IMR-90 (cell line): Measurements from ENCODE around the gene PROX2. TPM values are rescaled to one million over a fixed set of nuclear protein-coding genes. Genes with fewer than 3 reads are reported as not detected.

Experiments
- ATAC-seq: fragments of 200-7000 bp; cut with Tn5 transposase; 2 replicates; pipeline ENCODE4 v1.9.1; 2020; ENCODE audit warnings: low read depth, mild to moderate bottlenecking, moderate library complexity
- BruUV-seq: library from RNA; stranded (reverse); fragments of 400-500 nt; replicated peaks from 2 replicates; lab custom pipeline; 2021; lab: Mats Ljungman, UMichigan
- CTCF ChIA-PET: fragments of 300-600 bp; formaldehyde crosslinking; extraction: SDS; loops from one replicate; lab custom pipeline; 2021; ENCODE audit warnings: antibody characterized with exemption; lab: Yijun Ruan, JAX
- POLR2A ChIA-PET: fragments of 300-600 bp; sonication (Branson Sonifier 250); formaldehyde crosslinking; loops from one replicate; lab custom pipeline; 2022; ENCODE audit warnings: antibody characterized with exemption; ENCODE audit not compliant: unreplicated experiment; lab: Charles Lee
- DNase-seq: peaks from one replicate; pipeline ENCODE4 v3.0.0; 2013
- H2AFZ ChIP-seq: replicated peaks from 2 replicates; pipeline ENCODE3; 2013; ENCODE audit warnings: low read length, mild to moderate bottlenecking; ENCODE audit not compliant: poor library complexity
- H2AK5ac ChIP-seq: 2 replicates; pipeline ENCODE4 v1.6.1; 2013; ENCODE audit warnings: low read depth, low read length, inconsistent platforms
- H2AK9ac ChIP-seq: replicated peaks from 2 replicates; pipeline ENCODE3; 2013; ENCODE audit warnings: mild to moderate bottlenecking, low read depth, low read length, moderate library complexity; ENCODE audit not compliant: poor library complexity
- H2BK120ac ChIP-seq: 2 replicates; pipeline ENCODE4 v1.6.1; 2013; ENCODE audit warnings: low read depth, low read length, inconsistent platforms
- H2BK15ac ChIP-seq: 3 replicates; pipeline ENCODE4 v1.6.1; 2013; ENCODE audit warnings: low read depth, low read length, inconsistent platforms
- H2BK20ac ChIP-seq: 2 replicates; pipeline ENCODE4 v1.6.1; 2013; ENCODE audit warnings: low read depth, mild to moderate bottlenecking, inconsistent platforms, low read length, moderate library complexity
- H2BK5ac ChIP-seq: 2 replicates; pipeline ENCODE4 v1.6.1; 2013; ENCODE audit warnings: mild to moderate bottlenecking, low read depth, low read length, inconsistent platforms; ENCODE audit not compliant: poor library complexity, severe bottlenecking
- H3K14ac ChIP-seq: replicated peaks from 2 replicates; pipeline ENCODE4 v1.6.1; 2013; ENCODE audit warnings: low read depth, low read length, inconsistent platforms
- H3K18ac ChIP-seq: 2 replicates; pipeline ENCODE4 v1.6.1; 2013; ENCODE audit warnings: low read depth, low read length, control low read depth
- H3K23ac ChIP-seq: 2 replicates; pipeline ENCODE4 v1.6.1; 2013; ENCODE audit warnings: low read depth, low read length, inconsistent platforms
- H3K27ac ChIP-seq: 2 replicates; pipeline ENCODE4 v1.5.1; 2013; ENCODE audit warnings: mild to moderate bottlenecking, control low read depth, low read length; ENCODE audit not compliant: insufficient read depth
- H3K27me3 ChIP-seq: 2 replicates; pipeline ENCODE4 v1.6.1; 2013; ENCODE audit warnings: low read length; ENCODE audit not compliant: control insufficient read depth, insufficient read depth
- H3K36me3 ChIP-seq: 2 replicates; pipeline ENCODE4 v1.6.1; 2013; ENCODE audit warnings: low read length, mixed read lengths; ENCODE audit not compliant: control insufficient read depth, insufficient read depth
- H3K4ac ChIP-seq: 2 replicates; pipeline ENCODE4 v1.6.1; 2013; ENCODE audit warnings: low read depth, low read length, inconsistent platforms
- H3K4me1 ChIP-seq: 2 replicates; pipeline ENCODE4 v1.6.1; 2013; ENCODE audit warnings: low read length, mixed read lengths; ENCODE audit not compliant: control insufficient read depth, insufficient read depth
- H3K4me2 ChIP-seq: 2 replicates; pipeline ENCODE4 v1.6.1; 2013; ENCODE audit warnings: low read depth, mild to moderate bottlenecking, control low read depth, low read length, moderate library complexity
- H3K4me3 ChIP-seq: 2 replicates; pipeline ENCODE4 v1.5.1; 2013; ENCODE audit warnings: low read depth, mild to moderate bottlenecking, control low read depth, low read length, moderate library complexity; ENCODE audit not compliant: insufficient read depth
- H3K56ac ChIP-seq: 2 replicates; pipeline ENCODE4 v1.6.1; 2013; ENCODE audit warnings: low read length, inconsistent platforms; ENCODE audit not compliant: insufficient read depth; ENCODE audit errors: extremely low read depth
- H3K79me1 ChIP-seq, 2 experiments: 2 replicates each; pipeline ENCODE4 v1.6.1; 2013; ENCODE audit warnings: low read length in 2 of 2, inconsistent platforms in 1 of 2, low read depth in 1 of 2
- H3K9ac ChIP-seq: 2 replicates; pipeline ENCODE4 v1.6.1; 2013; ENCODE audit warnings: low read depth, low read length, control low read depth
- H3K9me1 ChIP-seq: 2 replicates; pipeline ENCODE4 v1.6.1; 2013; ENCODE audit warnings: low read length, inconsistent platforms; ENCODE audit not compliant: insufficient read depth
- H3K9me3 ChIP-seq: 2 replicates; pipeline ENCODE4 v1.6.1; 2013; ENCODE audit warnings: low read length; ENCODE audit not compliant: control insufficient read depth, insufficient read depth
- H4K20me1 ChIP-seq: 2 replicates; pipeline ENCODE4 v1.6.1; 2013; ENCODE audit warnings: low read length, inconsistent platforms; ENCODE audit not compliant: insufficient read depth
- H4K5ac ChIP-seq: 2 replicates; pipeline ENCODE4 v1.6.1; 2013; ENCODE audit warnings: mild to moderate bottlenecking, low read depth, low read length, control low read depth
- H4K8ac ChIP-seq, 2 experiments: 2 replicates each; pipeline ENCODE4 v1.6.1; 2013; ENCODE audit warnings: low read depth in 2 of 2, low read length in 2 of 2, control low read depth in 1 of 2, inconsistent platforms in 1 of 2
- H4K91ac ChIP-seq: 2 replicates; pipeline ENCODE4 v1.6.1; 2013; ENCODE audit warnings: low read depth, low read length, inconsistent platforms; ENCODE audit not compliant: insufficient read depth
- BHLHE40 ChIP-seq: fragments of 150-350 bp; IDR thresholded peaks from 2 replicates; pipeline ENCODE4 v1.6.1; 2016; ENCODE audit warnings: mild to moderate bottlenecking, low read depth, low read length
- CEBPB ChIP-seq: IDR thresholded peaks from 2 replicates; pipeline ENCODE4 v1.6.1; 2012; ENCODE audit warnings: low read depth, low read length, improper control_type of control experiment
- CHD1 ChIP-seq: IDR thresholded peaks from 2 replicates; pipeline ENCODE4 v1.6.1; 2012; ENCODE audit warnings: low read depth, low read length, improper control_type of control experiment
- CTCF ChIP-seq: conservative IDR thresholded peaks from 2 replicates; pipeline ENCODE4 v1.5.1; 2012; ENCODE audit warnings: mild to moderate bottlenecking, low read depth, low read length, improper control_type of control experiment
- ELK1 ChIP-seq: fragments of 150-350 bp; IDR thresholded peaks from 2 replicates; pipeline ENCODE4 v1.6.1; 2016; ENCODE audit warnings: low read depth, mild to moderate bottlenecking, low read length, moderate library complexity, borderline replicate concordance
- FOS ChIP-seq: fragments of 150-350 bp; IDR thresholded peaks from 2 replicates; pipeline ENCODE4 v1.6.1; 2016; ENCODE audit warnings: low read depth, low read length
- MAFK ChIP-seq: IDR thresholded peaks from 2 replicates; pipeline ENCODE4 v1.6.1; 2012; ENCODE audit warnings: low read depth, low read length, improper control_type of control experiment
- MAZ ChIP-seq: IDR thresholded peaks from 2 replicates; pipeline ENCODE4 v1.6.1; 2012; ENCODE audit warnings: low read depth, mild to moderate bottlenecking, low read length, improper control_type of control experiment, moderate library complexity, borderline replicate concordance
- MXI1 ChIP-seq: IDR thresholded peaks from 2 replicates; pipeline ENCODE4 v1.6.1; 2012; ENCODE audit warnings: low read depth, mild to moderate bottlenecking, low read length, moderate library complexity, borderline replicate concordance
- NFE2L2 ChIP-seq: fragments of 150-350 bp; IDR thresholded peaks from 2 replicates; pipeline ENCODE4 v1.6.1; 2016; ENCODE audit warnings: low read depth, mild to moderate bottlenecking, low read length
- POLR2A ChIP-seq: IDR thresholded peaks from 2 replicates; pipeline ENCODE4 v1.6.1; 2012; ENCODE audit warnings: mild to moderate bottlenecking, low read depth, low read length
- RAD21 ChIP-seq: IDR thresholded peaks from 2 replicates; pipeline ENCODE4 v1.6.1; 2012; ENCODE audit warnings: low read length, improper control_type of control experiment
- RCOR1 ChIP-seq: IDR thresholded peaks from 2 replicates; pipeline ENCODE4 v1.6.1; 2012; ENCODE audit warnings: mild to moderate bottlenecking, low read length, improper control_type of control experiment; ENCODE audit not compliant: insufficient replicate concordance
- RFX5 ChIP-seq: IDR thresholded peaks from 2 replicates; pipeline ENCODE4 v1.8.0; 2012; ENCODE audit warnings: low read depth, mild to moderate bottlenecking, low read length, moderate library complexity
- SMC3 ChIP-seq: fragments of 150-350 bp; IDR thresholded peaks from 2 replicates; pipeline ENCODE4 v1.6.1; 2016; ENCODE audit warnings: low read depth, mild to moderate bottlenecking, antibody characterized with exemption, low read length, moderate library complexity
- USF2 ChIP-seq: fragments of 150-350 bp; IDR thresholded peaks from 2 replicates; pipeline ENCODE4 v1.6.1; 2017; ENCODE audit warnings: mild to moderate bottlenecking, antibody characterized with exemption, low read length, low read depth
- WGBS, 2 experiments: methylation state at CpG; one replicate each; pipeline versions ENCODE4 v1.1.5 to v1.1.7; 2013; ENCODE audit warnings: missing lambda C conversion rate in 2 of 2; ENCODE audit not compliant: insufficient read length in 1 of 2; ENCODE audit errors: extremely low coverage in 2 of 2; 5-methylcytosine and 5-hydroxymethylcytosine counted together
- dilution Hi-C: fragments of 300-500 bp; cut with HindIII; formaldehyde crosslinking; loops from one replicate; pipeline ENCODE4 v1.14.3; 2018; ENCODE audit warnings: low sequenced_read_pairs; ENCODE audit not compliant: unreplicated experiment
- in situ Hi-C: fragments of 300-500 bp; cut with MboI; formaldehyde crosslinking; loops from 3 replicates; pipeline ENCODE4 v1.14.3; 2019; ENCODE audit warnings: low sequenced_read_pairs, inconsistent platforms, mixed read lengths
- intact Hi-C: fragments of 100-400 bp; cut with micrococcal nuclease; formaldehyde crosslinking; loops from 2 replicates; pipeline ENCODE4 v1.10.0; 2022
- polyA plus RNA-seq, 3 experiments: library from polyadenylated mRNA; depleted of rRNA; stranded (reverse); fragments of >200 nt; gene quantifications; 2 replicates each; pipeline ENCODE4 v1.2.3, GENCODE V29; 2012; ENCODE audit warnings: low replicate concordance in 1 of 3
- total RNA-seq: library from RNA; depleted of rRNA; stranded (reverse); fragments of >200 nt; gene quantifications from 2 replicates; pipeline ENCODE4 v1.2.3, GENCODE V29; 2012

PROX2 gene
- total and polyA plus RNA-seq, 2 of the 4 experiments (the other 2 are of a cell fraction): not detected

GRCh38 chr14:74865156-74865555 lies 10.8 kb downstream of the PROX2 start:
- 100% methylated on average over 1 of the region's 5 CpGs; no CpG with 5 or more reads in 1 of the 2 experiments for WGBS, 2 experiments

More at GRCh38 chr14:74865156-74865555, 10.8 kb downstream of the PROX2 start:
- Histone ChIP-seq H3K14ac (no peak overlapping the region), H3K4me2 (no peak overlapping the region), H4K5ac (no peak overlapping the region), H4K91ac (no peak overlapping the region), H2BK5ac (no peak overlapping the region), H3K4me1 (peaks cover 2% of the 10 kb centered on the region; the same call in 1 of the 2 replicates), H3K27me3 (peaks cover 8% of the 10 kb centered on the region), H2AFZ (no peak overlapping the region), H3K9ac (no peak overlapping the region), H2BK120ac (no peak overlapping the region), H3K36me3 (no peaks in the 10 kb centered on the region), H2BK20ac (no peak overlapping the region), H3K79me1 (no peaks in the 10 kb centered on the region), H3K9me1 (no peaks in the 10 kb centered on the region), H2AK5ac (no peak overlapping the region), H3K18ac (no peak overlapping the region), H3K9me3 (no peaks in the 10 kb centered on the region), H3K23ac (no peak overlapping the region), H2AK9ac (no peak overlapping the region), H3K56ac (no peak overlapping the region), H3K27ac (no peak overlapping the region), H3K4ac (no peak overlapping the region), H3K4me3 (no peak overlapping the region), H4K8ac (no peak overlapping the region), H4K20me1 (no peaks in the 10 kb centered on the region), H2BK15ac (no peak overlapping the region)
- no TSS peak for BruUV-seq
- ChIA-PET CTCF (no interaction called here), POLR2A (no interaction called here)
- no peak for TF ChIP-seq MAFK
- no peak for TF ChIP-seq FOS
- TF ChIP-seq NFE2L2: no peak
- no peak for TF ChIP-seq RFX5
- no peak for TF ChIP-seq USF2
- no peak for TF ChIP-seq RCOR1
- no peak for TF ChIP-seq POLR2A
- TF ChIP-seq CHD1: no peak
- TF ChIP-seq MXI1: no peak
- no peak for TF ChIP-seq CEBPB
- TF ChIP-seq ELK1: no peak
- no peak for TF ChIP-seq MAZ
- no peak for TF ChIP-seq BHLHE40
- no peak for TF ChIP-seq CTCF
- no peak for TF ChIP-seq RAD21
- no peak for TF ChIP-seq SMC3
- in situ Hi-C loops (no loop called here), dilution Hi-C loops (no loop called here), intact Hi-C loops (no loop called here)
- ATAC-seq: no peak
- no peak for DNase-seq
